ACC112 (cell line): Measurements from ENCODE around the gene CREG2.

Experiments
- H2AFZ ChIP-seq: fragments of 200-600 bp; sonication (generic); one replicate; pipeline ENCODE4 v1.6.0; 2017; ENCODE audit warnings: antibody characterized with exemption, low read length; ENCODE audit not compliant: unreplicated experiment
- H3K27ac ChIP-seq: fragments of 200-600 bp; sonication (generic); 2 replicates; pipeline ENCODE4 v1.5.1; 2014; ENCODE audit warnings: low read depth, mild to moderate bottlenecking, antibody characterized with exemption, low read length, moderate library complexity
- H3K27me3 ChIP-seq: fragments of 200-600 bp; sonication (generic); 2 replicates; pipeline ENCODE4 v1.6.1; 2014; ENCODE audit warnings: mild to moderate bottlenecking, antibody characterized with exemption, low read length, moderate library complexity, mixed read lengths; ENCODE audit not compliant: insufficient read depth
- H3K36me3 ChIP-seq: fragments of 200-600 bp; sonication (generic); 2 replicates; pipeline ENCODE4 v1.6.1; 2016; ENCODE audit warnings: mild to moderate bottlenecking, antibody characterized with exemption, low read length, moderate library complexity, mixed read lengths; ENCODE audit not compliant: insufficient read depth
- H3K4me1 ChIP-seq: fragments of 200-600 bp; sonication (generic); one replicate; pipeline ENCODE4 v1.6.1; 2016; ENCODE audit warnings: low read length, mixed read lengths; ENCODE audit not compliant: insufficient read depth, unreplicated experiment, control insufficient read depth
- H3K4me3 ChIP-seq: fragments of 200-600 bp; sonication (generic); 2 replicates; pipeline ENCODE4 v1.5.1; 2014; ENCODE audit warnings: mild to moderate bottlenecking, low read depth, low read length
- H3K79me2 ChIP-seq: fragments of 200-600 bp; sonication (generic); one replicate; pipeline ENCODE4 v1.6.0; 2016; ENCODE audit warnings: low read length; ENCODE audit not compliant: control insufficient read depth, unreplicated experiment, insufficient read depth

The CREG2 gene

GRCh38 chr2:101396316-101396717, 9.0 kb upstream of the CREG2 start:
- Histone ChIP-seq H3K27ac (peak overlapping the region; percentile 80), H3K79me2 (no peaks in the 10 kb centered on the region), H3K4me1 (peaks cover 15% of the 10 kb centered on the region), H3K36me3 (peaks cover 15% of the 10 kb centered on the region; the same call in 1 of the 2 replicates), H3K4me3 (0 out of 2 replicates have a peak overlapping the region, but pooled peaks have one; percentile 3), H3K27me3 (no peaks in the 10 kb centered on the region), H2AFZ (peak overlapping the region; percentile 19)

GRCh38 chr2:101395545-101396315, 8.4 kb upstream of the CREG2 start:
- H3K27ac ChIP-seq: peak overlapping the region; percentile 80
- H3K36me3 ChIP-seq: peaks cover 15% of the 10 kb centered on the region; the same call in 1 of the 2 replicates
- 0 out of 2 replicates have a peak overlapping the region, but pooled peaks have one; percentile 3 for H3K4me3 ChIP-seq
- H3K4me1 ChIP-seq: peaks cover 15% of the 10 kb centered on the region
- H3K27me3 ChIP-seq: no peaks in the 10 kb centered on the region
- no peaks in the 10 kb centered on the region for H3K79me2 ChIP-seq
- peak overlapping the region; percentile 19 for H2AFZ ChIP-seq

GRCh38 chr2:101388232-101388631, 929 bp upstream of the CREG2 start:
- peak overlapping the region; percentile 20; the same call in 1 of the 2 replicates for H3K27ac ChIP-seq
- H3K4me1 ChIP-seq: peaks cover 10% of the 10 kb centered on the region
- no peaks in the 10 kb centered on the region for H3K79me2 ChIP-seq
- H3K4me3 ChIP-seq: no peak overlapping the region
- H3K27me3 ChIP-seq: peaks cover 35% of the 10 kb centered on the region
- peaks cover 8% of the 10 kb centered on the region; the same call in 1 of the 2 replicates for H3K36me3 ChIP-seq
- H2AFZ ChIP-seq: no peak overlapping the region

GRCh38 chr2:101386599-101387150, 628 bp downstream of the CREG2 start:
- H3K36me3 ChIP-seq: no peaks in the 10 kb centered on the region
- H3K4me1 ChIP-seq: peaks cover 10% of the 10 kb centered on the region
- H3K27me3 ChIP-seq: peaks cover 35% of the 10 kb centered on the region
- H3K4me3 ChIP-seq: peak overlapping the region; percentile 72
- no peak overlapping the region for H2AFZ ChIP-seq
- no peaks in the 10 kb centered on the region for H3K79me2 ChIP-seq
- no peak overlapping the region for H3K27ac ChIP-seq

- Histone ChIP-seq H3K79me2 (no peaks in the 10 kb centered on the region), H3K27me3 (peaks cover 35% of the 10 kb centered on the region), H3K4me1 (peaks cover 15% of the 10 kb centered on the region), H3K36me3 (no peaks in the 10 kb centered on the region), H3K4me3 (no peak overlapping the region), H2AFZ (no peak overlapping the region), H3K27ac (no peak overlapping the region)
Observed at GRCh38 chr2:101383016-101383541, 4.2 kb downstream of the CREG2 start.

GRCh38 chr2:101382442-101382841, 4.9 kb downstream of the CREG2 start:
- no peak overlapping the region for H2AFZ ChIP-seq
- peaks cover 12% of the 10 kb centered on the region for H3K4me1 ChIP-seq

GRCh38 chr2:101380376-101380775, 6.9 kb downstream of the CREG2 start:
- Histone ChIP-seq H3K36me3 (no peaks in the 10 kb centered on the region), H3K27ac (no peak overlapping the region), H3K27me3 (peaks cover 13% of the 10 kb centered on the region), H3K79me2 (no peaks in the 10 kb centered on the region), H3K4me3 (no peak overlapping the region), H2AFZ (no peak overlapping the region), H3K4me1 (peaks cover 12% of the 10 kb centered on the region)

More at GRCh38 chr2:101382442-101382841, 4.9 kb downstream of the CREG2 start:
- Histone ChIP-seq H3K36me3 (no peaks in the 10 kb centered on the region), H3K27ac (no peak overlapping the region), H3K4me3 (no peak overlapping the region), H3K79me2 (no peaks in the 10 kb centered on the region), H3K27me3 (peaks cover 30% of the 10 kb centered on the region)

- Histone ChIP-seq H3K4me1 (peaks cover 12% of the 10 kb centered on the region), H3K79me2 (no peaks in the 10 kb centered on the region), H3K36me3 (no peaks in the 10 kb centered on the region), H2AFZ (no peak overlapping the region), H3K27me3 (peaks cover 7% of the 10 kb centered on the region), H3K27ac (no peak overlapping the region), H3K4me3 (no peak overlapping the region)
Observed at GRCh38 chr2:101379091-101379490, 8.2 kb downstream of the CREG2 start.

GRCh38 chr2:101375653-101376052, 11.7 kb downstream of the CREG2 start:
- Histone ChIP-seq H3K27me3 (no peaks in the 10 kb centered on the region), H3K27ac (no peak overlapping the region), H3K36me3 (no peaks in the 10 kb centered on the region), H2AFZ (no peak overlapping the region), H3K79me2 (no peaks in the 10 kb centered on the region), H3K4me3 (no peak overlapping the region), H3K4me1 (peaks cover 7% of the 10 kb centered on the region)

- H2AFZ ChIP-seq: no peak overlapping the region
- no peak overlapping the region for H3K27ac ChIP-seq
- no peaks in the 10 kb centered on the region for H3K36me3 ChIP-seq
- H3K4me3 ChIP-seq: no peak overlapping the region
- no peaks in the 10 kb centered on the region for H3K79me2 ChIP-seq
- H3K27me3 ChIP-seq: no peaks in the 10 kb centered on the region
- H3K4me1 ChIP-seq: peaks cover under 1% of the 10 kb centered on the region
Observed at GRCh38 chr2:101374821-101375561, 12.3 kb downstream of the CREG2 start.
